ENCODE results near the gene TCP11L2.
A peak's percentile ranks its signal among the peaks of the same experiment; 100 is the strongest.

The TCP11L2 gene

GRCh38 chr12:106302401-106303201 lies at the start of gene TCP11L2:
TCP11L2 (plus strand) TSS chr12:106302733; CDS start chr12:106311076, 8,343 bp downstream.
- DNase-seq (ENCODE audit: low read depth in 2 of 2, low spot score in 1 of 2) = peak; percentile 83 to 85

GRCh38 chr12:106254724-106255123 lies 47.8 kb upstream of the TCP11L2 start:
- no peak for DNase-seq (ENCODE audit: low read depth in 2 of 2, low spot score in 1 of 2)

GRCh38 chr12:106255493-106255892 lies 47.0 kb upstream of the TCP11L2 start:
- no peak for DNase-seq (ENCODE audit: low read depth in 2 of 2, low spot score in 1 of 2)

GRCh38 chr12:106255952-106256351 lies 46.6 kb upstream of the TCP11L2 start:
- DNase-seq (ENCODE audit: low read depth in 2 of 2, low spot score in 1 of 2) = no peak

- no peak for DNase-seq (ENCODE audit: low read depth in 2 of 2, low spot score in 1 of 2)
Measured at GRCh38 chr12:106256524-106256923, 46.0 kb upstream of the TCP11L2 start.

GRCh38 chr12:106258226-106258625 lies 44.3 kb upstream of the TCP11L2 start:
- DNase-seq (ENCODE audit: low read depth in 2 of 2, low spot score in 1 of 2) = no peak

- no peak for DNase-seq (ENCODE audit: low read depth in 2 of 2, low spot score in 1 of 2)
Measured at GRCh38 chr12:106258935-106259334, 43.6 kb upstream of the TCP11L2 start.

GRCh38 chr12:106265116-106265515 lies 37.4 kb upstream of the TCP11L2 start:
- no peak for DNase-seq (ENCODE audit: low read depth in 2 of 2, low spot score in 1 of 2)

- no peak for DNase-seq (ENCODE audit: low read depth in 2 of 2, low spot score in 1 of 2)
Measured at GRCh38 chr12:106267535-106267934, 35.0 kb upstream of the TCP11L2 start.

GRCh38 chr12:106269150-106269771 lies 33.3 kb upstream of the TCP11L2 start:
- no peak for DNase-seq (ENCODE audit: low read depth in 2 of 2, low spot score in 1 of 2)

GRCh38 chr12:106271575-106272505 lies 30.7 kb upstream of the TCP11L2 start:
- no peak for DNase-seq (ENCODE audit: low read depth in 2 of 2, low spot score in 1 of 2)

- no peak for DNase-seq (ENCODE audit: low read depth in 2 of 2, low spot score in 1 of 2)
Measured at GRCh38 chr12:106273491-106273890, 29.0 kb upstream of the TCP11L2 start.

- DNase-seq (ENCODE audit: low read depth in 2 of 2, low spot score in 1 of 2) = no peak
Measured at GRCh38 chr12:106274012-106274411, 28.5 kb upstream of the TCP11L2 start.

- DNase-seq (ENCODE audit: low read depth in 2 of 2, low spot score in 1 of 2) = no peak
Measured at GRCh38 chr12:106274575-106275121, 27.9 kb upstream of the TCP11L2 start.

- no peak for DNase-seq (ENCODE audit: low read depth in 2 of 2, low spot score in 1 of 2)
Measured at GRCh38 chr12:106275458-106275857, 27.1 kb upstream of the TCP11L2 start.

- DNase-seq (ENCODE audit: low read depth in 2 of 2, low spot score in 1 of 2) = no peak
Measured at GRCh38 chr12:106276032-106276740, 26.3 kb upstream of the TCP11L2 start.

- DNase-seq (ENCODE audit: low read depth in 2 of 2, low spot score in 1 of 2) = no peak
Measured at GRCh38 chr12:106280106-106280505, 22.4 kb upstream of the TCP11L2 start.

GRCh38 chr12:106281056-106281782 lies 21.3 kb upstream of the TCP11L2 start:
- DNase-seq (ENCODE audit: low read depth in 2 of 2, low spot score in 1 of 2) = no peak

GRCh38 chr12:106281804-106282203 lies 20.7 kb upstream of the TCP11L2 start:
- no peak for DNase-seq (ENCODE audit: low read depth in 2 of 2, low spot score in 1 of 2)

All from stimulated activated CD8-positive, alpha-beta memory T cell treated with anti-CD3 and anti-CD28 coated beads, Interleukin-4, amount 100 ng/mL, for 1 hour (primary cell).